ENCODE results near the gene EHD2.

DNA sequence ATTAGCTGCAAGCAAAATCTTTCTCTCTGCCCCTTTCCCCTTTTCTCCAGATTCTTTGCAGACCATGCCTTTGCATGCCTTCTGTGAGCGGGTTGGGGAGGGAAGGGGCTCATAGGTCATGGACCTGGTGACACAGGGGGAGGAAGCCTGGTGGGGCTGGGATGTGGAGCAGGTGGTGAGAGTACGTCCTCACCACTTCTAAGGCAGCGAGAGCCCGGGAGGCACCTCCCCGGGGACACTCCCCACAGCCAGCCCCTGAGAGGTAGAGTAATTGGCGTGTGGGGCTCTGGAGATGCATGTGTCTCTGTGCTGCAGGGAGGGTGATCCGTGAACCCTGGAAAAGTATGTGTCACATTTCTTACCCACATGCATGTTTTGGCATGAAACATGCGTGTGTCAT, 42.5 kb upstream of the EHD2 start:
- TF ChIP-seq, protein P1, sequence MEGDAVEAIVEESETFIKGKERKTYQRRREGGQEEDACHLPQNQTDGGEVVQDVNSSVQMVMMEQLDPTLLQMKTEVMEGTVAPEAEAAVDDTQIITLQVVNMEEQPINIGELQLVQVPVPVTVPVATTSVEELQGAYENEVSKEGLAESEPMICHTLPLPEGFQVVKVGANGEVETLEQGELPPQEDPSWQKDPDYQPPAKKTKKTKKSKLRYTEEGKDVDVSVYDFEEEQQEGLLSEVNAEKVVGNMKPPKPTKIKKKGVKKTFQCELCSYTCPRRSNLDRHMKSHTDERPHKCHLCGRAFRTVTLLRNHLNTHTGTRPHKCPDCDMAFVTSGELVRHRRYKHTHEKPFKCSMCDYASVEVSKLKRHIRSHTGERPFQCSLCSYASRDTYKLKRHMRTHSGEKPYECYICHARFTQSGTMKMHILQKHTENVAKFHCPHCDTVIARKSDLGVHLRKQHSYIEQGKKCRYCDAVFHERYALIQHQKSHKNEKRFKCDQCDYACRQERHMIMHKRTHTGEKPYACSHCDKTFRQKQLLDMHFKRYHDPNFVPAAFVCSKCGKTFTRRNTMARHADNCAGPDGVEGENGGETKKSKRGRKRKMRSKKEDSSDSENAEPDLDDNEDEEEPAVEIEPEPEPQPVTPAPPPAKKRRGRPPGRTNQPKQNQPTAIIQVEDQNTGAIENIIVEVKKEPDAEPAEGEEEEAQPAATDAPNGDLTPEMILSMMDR (conservative IDR thresholded peaks at IDR 0.05; ENCODE audit: low read depth, low read length): no peak
- no peak for TF ChIP-seq EZH2 (IDR thresholded peaks at IDR 0.05; ENCODE audit: borderline replicate concordance, low read depth, low read length, poor library complexity, severe bottlenecking)

All from A673 (cell line).